ENCODE data around the gene ZNF157.

DNA sequence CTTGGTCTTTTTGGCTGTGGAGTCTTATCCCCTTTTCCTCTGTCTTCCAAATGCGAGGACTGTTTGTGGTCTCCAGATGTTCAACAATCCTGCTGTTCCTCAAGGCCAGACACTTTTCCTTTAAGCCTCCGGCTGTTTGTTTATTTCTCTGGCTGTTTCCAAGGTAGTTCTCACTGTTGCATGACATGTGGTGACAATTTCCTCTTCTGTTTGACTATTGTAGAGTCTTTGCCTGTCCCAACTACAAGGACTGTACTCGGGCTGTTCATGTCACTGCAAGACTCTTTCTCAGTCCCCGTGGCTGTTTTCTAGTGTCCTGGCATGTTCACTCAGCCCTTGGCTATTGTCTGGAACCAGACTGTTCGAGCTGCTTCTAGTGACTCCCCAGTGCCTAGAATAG, 50.6 kb downstream of the ZNF157 start:
- TF ChIP-seq, protein P1, sequence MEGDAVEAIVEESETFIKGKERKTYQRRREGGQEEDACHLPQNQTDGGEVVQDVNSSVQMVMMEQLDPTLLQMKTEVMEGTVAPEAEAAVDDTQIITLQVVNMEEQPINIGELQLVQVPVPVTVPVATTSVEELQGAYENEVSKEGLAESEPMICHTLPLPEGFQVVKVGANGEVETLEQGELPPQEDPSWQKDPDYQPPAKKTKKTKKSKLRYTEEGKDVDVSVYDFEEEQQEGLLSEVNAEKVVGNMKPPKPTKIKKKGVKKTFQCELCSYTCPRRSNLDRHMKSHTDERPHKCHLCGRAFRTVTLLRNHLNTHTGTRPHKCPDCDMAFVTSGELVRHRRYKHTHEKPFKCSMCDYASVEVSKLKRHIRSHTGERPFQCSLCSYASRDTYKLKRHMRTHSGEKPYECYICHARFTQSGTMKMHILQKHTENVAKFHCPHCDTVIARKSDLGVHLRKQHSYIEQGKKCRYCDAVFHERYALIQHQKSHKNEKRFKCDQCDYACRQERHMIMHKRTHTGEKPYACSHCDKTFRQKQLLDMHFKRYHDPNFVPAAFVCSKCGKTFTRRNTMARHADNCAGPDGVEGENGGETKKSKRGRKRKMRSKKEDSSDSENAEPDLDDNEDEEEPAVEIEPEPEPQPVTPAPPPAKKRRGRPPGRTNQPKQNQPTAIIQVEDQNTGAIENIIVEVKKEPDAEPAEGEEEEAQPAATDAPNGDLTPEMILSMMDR (IDR thresholded peaks at IDR 0.05; ENCODE audit: insufficient read depth, low read depth, low read length), result no peak
- no peak for TF ChIP-seq EZH2 (IDR thresholded peaks at IDR 0.05; ENCODE audit: insufficient read depth, low read length)
